Neural crest cell (in vitro differentiated cells): ENCODE measurements around the gene ACVR1C. TPM values are rescaled to one million over a fixed set of nuclear protein-coding genes. Genes with fewer than 3 reads are reported as not detected.

Source experiments
- DNase-seq: peaks from one replicate; pipeline ENCODE4 v3.0.0; 2021; ENCODE audit warnings: low read depth, mixed read lengths, low spot score
- H3K27ac Mint-ChIP-seq: one replicate; pipeline ENCODE4 v1.8.0; 2021; ENCODE audit warnings: mild to moderate bottlenecking, mixed read lengths; ENCODE audit not compliant: unreplicated experiment
- H3K27me3 Mint-ChIP-seq: 2 replicates; pipeline ENCODE4 v1.8.0; 2021; ENCODE audit warnings: low read depth, mild to moderate bottlenecking, mixed read lengths
- H3K36me3 Mint-ChIP-seq: 2 replicates; pipeline ENCODE4 v1.8.0; 2021; ENCODE audit warnings: low read depth, mild to moderate bottlenecking, mixed read lengths
- H3K4me1 Mint-ChIP-seq: 2 replicates; pipeline ENCODE4 v1.8.0; 2021; ENCODE audit warnings: mixed read lengths
- H3K4me3 Mint-ChIP-seq: one replicate; pipeline ENCODE4 v1.8.0; 2021; ENCODE audit warnings: mild to moderate bottlenecking, mixed read lengths
- H3K9me3 Mint-ChIP-seq: 2 replicates; pipeline ENCODE4 v1.8.0; 2021; ENCODE audit warnings: mixed read lengths
- CTCF ChIP-seq: fragments of 200-600 bp; sonication (generic); conservative IDR thresholded peaks from 2 replicates; pipeline ENCODE4 v1.5.0; 2021; ENCODE audit warnings: antibody characterized with exemption, mild to moderate bottlenecking
- long read RNA-seq: library from polyadenylated mRNA; unstranded; transcript quantifications from one replicate; pipeline ENCODE4 v2.0.0, GENCODE V29; 2020
- total RNA-seq: library from RNA; stranded (reverse); gene quantifications from 2 replicates; pipeline ENCODE4 v1.2.1, GENCODE V29; 2021

ACVR1C gene
- 0.09 and 0.26 TPM in 2 replicates for total RNA-seq
- long read RNA-seq, result 0 reads

GRCh38 chr2:157628477-157629415 lies at the start of gene ACVR1C:
TSS of gene ACVR1C (minus strand) at chr2:157628864. CDS start at chr2:157628644, 220 bp downstream.
- peak; percentile 67 for DNase-seq
- Mint-ChIP-seq H3K4me1 (peaks cover 9% of the 10 kb centered on the region), H3K36me3 (no peaks in the 10 kb centered on the region), H3K27me3 (peaks cover 60% of the 10 kb centered on the region), H3K4me3 (peak within 1 kb of the TSS; percentile 97), H3K27ac (no peak within 1 kb of the TSS), H3K9me3 (no peaks in the 10 kb centered on the region)
- peak; percentile 71 for TF ChIP-seq CTCF

- Mint-ChIP-seq H3K36me3 (no peaks in the 10 kb centered on the region), H3K9me3 (no peaks in the 10 kb centered on the region), H3K27ac (no peak overlapping the region), H3K4me3 (no peak overlapping the region), H3K27me3 (no peaks in the 10 kb centered on the region), H3K4me1 (no peaks in the 10 kb centered on the region)
- TF ChIP-seq CTCF, result no peak
- no peak for DNase-seq
Observed at GRCh38 chr2:157677941-157678340, 49.3 kb upstream of the ACVR1C start.

- no peak for DNase-seq
- no peak overlapping the region for H3K27ac Mint-ChIP-seq
- peaks cover 7% of the 10 kb centered on the region for H3K9me3 Mint-ChIP-seq
- no peak for TF ChIP-seq CTCF
- no peak overlapping the region for H3K4me3 Mint-ChIP-seq
- H3K27me3 Mint-ChIP-seq, result no peaks in the 10 kb centered on the region
- H3K4me1 Mint-ChIP-seq, result no peaks in the 10 kb centered on the region
- no peaks in the 10 kb centered on the region for H3K36me3 Mint-ChIP-seq
Observed at GRCh38 chr2:157672129-157672528, 43.5 kb upstream of the ACVR1C start.

GRCh38 chr2:157662401-157662800 lies 33.7 kb upstream of the ACVR1C start:
- no peaks in the 10 kb centered on the region for H3K27me3 Mint-ChIP-seq

GRCh38 chr2:157661776-157662175 lies 33.1 kb upstream of the ACVR1C start:
- Mint-ChIP-seq H3K9me3 (peaks cover 4% of the 10 kb centered on the region), H3K4me3 (no peak overlapping the region), H3K27me3 (no peaks in the 10 kb centered on the region), H3K36me3 (no peaks in the 10 kb centered on the region), H3K27ac (no peak overlapping the region), H3K4me1 (no peaks in the 10 kb centered on the region)
- no peak for DNase-seq
- TF ChIP-seq CTCF, result no peak

More at GRCh38 chr2:157662401-157662800, 33.7 kb upstream of the ACVR1C start:
- H3K36me3 Mint-ChIP-seq, result no peaks in the 10 kb centered on the region
- H3K4me1 Mint-ChIP-seq, result no peaks in the 10 kb centered on the region
- H3K4me3 Mint-ChIP-seq, result no peak overlapping the region
- peaks cover 4% of the 10 kb centered on the region for H3K9me3 Mint-ChIP-seq
- no peak for DNase-seq
- no peak overlapping the region for H3K27ac Mint-ChIP-seq
- no peak for TF ChIP-seq CTCF
